Fibroblast of lung (primary cell): ENCODE results near the gene GPC6. TPM values are rescaled to one million over a fixed set of nuclear protein-coding genes. Genes with fewer than 3 reads are reported as not detected.

ENCODE experiments used
- DNase-seq, 2 donors: peaks; one replicate each; pipeline versions ENCODE4 v3.0.0 to v3.0.0-alpha.2; 2010; ENCODE audit warnings: low read depth in 2 of 2
- H2AFZ ChIP-seq: 2 replicates; pipeline ENCODE4 v1.5.1; 2012; ENCODE audit warnings: low read length, control low read depth, inconsistent platforms
- H3K27ac ChIP-seq: 2 replicates; pipeline ENCODE4 v1.5.1; 2011; ENCODE audit warnings: low read length, control low read depth; ENCODE audit not compliant: insufficient read depth
- H3K27me3 ChIP-seq: 2 replicates; pipeline ENCODE4 v1.5.1; 2011; ENCODE audit warnings: mild to moderate bottlenecking, low read length; ENCODE audit not compliant: control insufficient read depth, insufficient read depth
- H3K36me3 ChIP-seq: 2 replicates; pipeline ENCODE4 v1.5.1; 2011; ENCODE audit warnings: low read length; ENCODE audit not compliant: control insufficient read depth, insufficient read depth
- H3K4me1 ChIP-seq: 2 replicates; pipeline ENCODE4 v1.5.1; 2011; ENCODE audit warnings: low read length; ENCODE audit not compliant: control insufficient read depth, insufficient read depth; ENCODE audit errors: extremely low read depth
- H3K4me2 ChIP-seq: 2 replicates; pipeline ENCODE4 v1.5.1; 2011; ENCODE audit warnings: low read length, control low read depth; ENCODE audit not compliant: insufficient read depth; ENCODE audit errors: extremely low read depth
- H3K4me3 ChIP-seq, 4 experiments: fragments of 200-600 bp in 1 of 4; sonication (generic) in 1 of 4; replicated peaks in 1 of 4; 2 replicates each; pipeline ENCODE4 v1.5.1; 2011 to 2016; ENCODE audit warnings: low read length in 4 of 4, low read depth in 3 of 4, mild to moderate bottlenecking in 3 of 4, control low read depth in 2 of 4, inconsistent platforms in 1 of 4, mixed read lengths in 1 of 4; ENCODE audit not compliant: insufficient read depth in 1 of 4; ENCODE audit errors: control extremely low read depth in 1 of 4
- H3K79me2 ChIP-seq: 2 replicates; pipeline ENCODE4 v1.5.1; 2012; ENCODE audit warnings: mild to moderate bottlenecking, low read length, inconsistent platforms; ENCODE audit not compliant: control insufficient read depth, insufficient read depth
- H3K9ac ChIP-seq: 2 replicates; pipeline ENCODE4 v1.5.1; 2011; ENCODE audit warnings: mild to moderate bottlenecking, low read length, control low read depth; ENCODE audit not compliant: insufficient read depth
- H3K9me3 ChIP-seq: 2 replicates; pipeline ENCODE4 v1.5.1; 2012; ENCODE audit warnings: low read depth, low read length; ENCODE audit not compliant: control insufficient read depth, insufficient read depth
- H4K20me1 ChIP-seq: 2 replicates; pipeline ENCODE4 v1.5.1; 2011; ENCODE audit warnings: low read length; ENCODE audit not compliant: control insufficient read depth, insufficient read depth; ENCODE audit errors: extremely low read depth
- CTCF ChIP-seq, 2 donors: IDR thresholded peaks in 1 of 2; conservative IDR thresholded peaks in 1 of 2; 1 replicate in 1 of 2; 2 replicates in 1 of 2; pipeline ENCODE4 v1.5.1; 2011 to 2012; ENCODE audit warnings: low read length in 2 of 2, control low read depth in 1 of 2, inconsistent platforms in 1 of 2, low read depth in 1 of 2, mild to moderate bottlenecking in 1 of 2
- EZH2 ChIP-seq: IDR thresholded peaks from 2 replicates; pipeline ENCODE4 v1.5.1; 2012; ENCODE audit warnings: low read length, control low read depth, mild to moderate bottlenecking; ENCODE audit errors: missing control alignments
- polyA plus RNA-seq, 2 donors: library from polyadenylated mRNA; depleted of rRNA in 1 of 2; stranded (reverse) in 1 of 2; unstranded in 1 of 2; fragments of >200 nt; gene quantifications; 2 replicates each; pipeline ENCODE4 v1.2.1, GENCODE V29; 2011 to 2012; ENCODE audit warnings: missing spikeins in 1 of 2
- total RNA-seq: library from RNA; depleted of rRNA; stranded (reverse); fragments of >200 nt; gene quantifications from 2 replicates; pipeline ENCODE4 v1.2.1, GENCODE V29; 2014

GPC6 gene
- total and polyA plus RNA-seq, 2 donors (not counting 1 experiment from before 2014, with no cell fraction given), result 11.2 to 33.7 TPM

GRCh38 chr13:94090773-94091480 lies 864.3 kb downstream of the GPC6 start:
- no peak overlapping the region for H3K27ac ChIP-seq
- no peaks in the 10 kb centered on the region for H4K20me1 ChIP-seq
- no peaks in the 10 kb centered on the region for H3K4me1 ChIP-seq
- TF ChIP-seq CTCF (conservative IDR thresholded peaks at IDR 0.05 in 1 of 2, IDR thresholded peaks at IDR 0.05 in 1 of 2; ENCODE audit: low read depth in 1 of 2, low read length in 2 of 2) (no peak), EZH2 (no peak)
- peak overlapping the region; percentile 66 for H3K4me2 ChIP-seq
- H3K4me3 ChIP-seq, result peak overlapping the region in 2 of 4 experiments; percentile 20 to 40
- no peaks in the 10 kb centered on the region for H3K79me2 ChIP-seq
- H3K9me3 ChIP-seq, result no peaks in the 10 kb centered on the region
- no peak overlapping the region for H3K9ac ChIP-seq
- H2AFZ ChIP-seq, result peak overlapping the region; percentile 45
- peak in 1 of 2 donors; percentile 42 for DNase-seq
- H3K36me3 ChIP-seq, result no peaks in the 10 kb centered on the region
- H3K27me3 ChIP-seq, result no peaks in the 10 kb centered on the region

- Histone ChIP-seq H3K4me2 (peak overlapping the region; percentile 40), H3K4me1 (no peaks in the 10 kb centered on the region), H2AFZ (no peak overlapping the region), H3K27me3 (no peaks in the 10 kb centered on the region), H3K27ac (no peak overlapping the region), H4K20me1 (no peaks in the 10 kb centered on the region), H3K79me2 (no peaks in the 10 kb centered on the region), H3K9me3 (no peaks in the 10 kb centered on the region), H3K4me3 (peak overlapping the region in 1 of 4 experiments; percentile 10), H3K36me3 (no peaks in the 10 kb centered on the region), H3K9ac (no peak overlapping the region)
- TF ChIP-seq CTCF (conservative IDR thresholded peaks at IDR 0.05 in 1 of 2, IDR thresholded peaks at IDR 0.05 in 1 of 2; ENCODE audit: low read depth in 1 of 2, low read length in 2 of 2), result no peak
- peak in 1 of 2 donors; percentile 67 for DNase-seq
These were observed 867.2 kb downstream of the GPC6 start for GRCh38 chr13:94093652-94094315.

DNA sequence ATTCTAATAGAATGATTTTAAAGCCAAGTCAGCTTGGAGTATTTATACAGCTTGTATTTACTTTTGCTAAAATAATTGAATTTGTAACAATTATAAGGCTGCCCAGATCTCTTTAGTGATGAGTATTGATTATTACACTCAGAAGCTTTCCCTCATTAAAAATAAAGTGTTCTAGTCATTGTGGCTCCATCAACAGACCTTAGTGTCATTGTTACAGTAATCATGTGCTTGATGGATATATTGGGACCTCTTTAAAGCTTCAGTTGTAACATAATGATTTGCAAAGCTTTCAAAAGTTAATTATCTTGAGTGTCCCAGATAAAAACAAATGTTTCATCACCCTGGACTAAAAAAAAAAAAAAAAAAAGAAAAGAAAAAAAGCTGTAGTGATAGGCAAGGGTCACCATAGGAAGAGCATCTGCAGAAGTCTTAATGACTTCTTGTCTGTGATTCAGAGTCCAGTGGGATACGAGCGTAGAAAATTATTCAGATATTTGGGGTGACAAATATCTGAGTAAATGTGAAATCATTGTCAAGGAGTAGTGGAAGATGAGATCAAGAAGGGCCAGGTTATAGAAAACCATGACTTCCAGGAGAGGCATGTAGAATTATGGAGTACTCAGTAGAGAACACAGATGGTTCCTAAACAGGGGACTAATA lies 883.2 kb downstream of the GPC6 start:
- Histone ChIP-seq H3K79me2 (no peaks in the 10 kb centered on the region), H3K27me3 (no peaks in the 10 kb centered on the region), H3K9me3 (no peaks in the 10 kb centered on the region), H3K27ac (no peak overlapping the region), H3K9ac (no peak overlapping the region), H3K4me3 (no peak overlapping the region), H3K36me3 (no peaks in the 10 kb centered on the region), H3K4me2 (no peak overlapping the region), H3K4me1 (no peaks in the 10 kb centered on the region), H4K20me1 (no peaks in the 10 kb centered on the region), H2AFZ (no peak overlapping the region)
- no peak for TF ChIP-seq CTCF (conservative IDR thresholded peaks at IDR 0.05 in 1 of 2, IDR thresholded peaks at IDR 0.05 in 1 of 2; ENCODE audit: low read depth in 1 of 2, low read length in 2 of 2)
- no peak for TF ChIP-seq EZH2
- peak in 1 of 2 donors; percentile 37 for DNase-seq
